K562 (cell line): ENCODE data around the gene TYW1B. TPM values are rescaled to one million over a fixed set of nuclear protein-coding genes. Genes with fewer than 3 reads are reported as not detected.
A peak's percentile ranks its signal among the peaks of the same experiment; 100 is the strongest.
"Not testable (repeated sequence)": the region's sequence is repeated elsewhere in the genome, so short reads cannot be mapped to it uniquely, and the experiment has no call there.

Source experiments
- ATAC-seq: fragments of 200-7000 bp; cut with Tn5 transposase; 3 replicates; pipeline ENCODE4 v1.9.1; 2020; ENCODE audit warnings: moderate library complexity
- BruUV-seq: library from RNA; stranded (reverse); fragments of 400-500 nt; replicated peaks from 2 replicates; lab custom pipeline; 2021; lab: Mats Ljungman, UMichigan
- CTCF ChIA-PET: fragments of 300-600 bp; formaldehyde crosslinking; extraction: SDS; loops from one replicate; lab custom pipeline; 2021; ENCODE audit warnings: low intra/inter-chr PET ratio; lab: Yijun Ruan, JAX
- POLR2A ChIA-PET: fragments of 300-600, 350-650 bp; sonication (Branson Sonifier 250); formaldehyde crosslinking; extraction: SDS; loops from one replicate; lab custom pipeline; 2021; ENCODE audit warnings: antibody characterized with exemption, inconsistent platforms; lab: Yijun Ruan, JAX
- DNase-seq, 4 experiments: peaks; one replicate each; pipeline versions ENCODE4 v3.0.0 to v3.0.0-alpha.2; 2011 to 2018; ENCODE audit warnings: low spot score in 3 of 4, mixed read lengths in 3 of 4; ENCODE audit errors: extremely low read depth in 1 of 4
- FAIRE-seq: peaks from 2 replicates; lab custom pipeline; 2011; peaks lifted over from hg19 to GRCh38; lab: Jason Lieb, UNC
- H2AFZ ChIP-seq: 2 replicates; pipeline ENCODE4 v1.6.0; 2011; ENCODE audit warnings: low read depth, low read length, control low read depth, inconsistent platforms
- H3K27ac ChIP-seq: fragments of 200-600 bp; 3 replicates; pipeline ENCODE4 v1.8.0; 2011; ENCODE audit warnings: low read depth, mild to moderate bottlenecking, control low read depth, inconsistent platforms, low read length, moderate library complexity, mixed read lengths; ENCODE audit errors: extremely low read depth
- H3K27me3 ChIP-seq, 2 experiments: fragments of 300-600 bp in 1 of 2; 2 replicates in 1 of 2; 3 replicates in 1 of 2; pipeline versions ENCODE4 v1.6.0 to v1.8.0; 2011; ENCODE audit warnings: inconsistent platforms in 2 of 2, low read length in 2 of 2, mild to moderate bottlenecking in 1 of 2, mixed read lengths in 1 of 2, moderate library complexity in 1 of 2; ENCODE audit not compliant: control insufficient read depth in 2 of 2, insufficient read depth in 2 of 2
- H3K36me3 ChIP-seq: fragments of 300-600 bp; 3 replicates; pipeline ENCODE4 v1.8.0; 2011; ENCODE audit warnings: mild to moderate bottlenecking, low read length, inconsistent platforms; ENCODE audit not compliant: control insufficient read depth, insufficient read depth
- H3K4me1 ChIP-seq, 2 experiments: fragments of 200-600 bp in 1 of 2; replicated peaks in 1 of 2; 2 replicates in 1 of 2; 3 replicates in 1 of 2; pipeline versions ENCODE4 v1.5.1 to v1.8.0; 2011; ENCODE audit warnings: inconsistent platforms in 2 of 2, low read length in 2 of 2, mild to moderate bottlenecking in 1 of 2, mixed read lengths in 1 of 2, moderate library complexity in 1 of 2; ENCODE audit not compliant: control insufficient read depth in 2 of 2, insufficient read depth in 2 of 2
- H3K4me2 ChIP-seq: 2 replicates; pipeline ENCODE4 v1.6.1; 2011; ENCODE audit warnings: low read length, control low read depth, inconsistent platforms, mixed read lengths; ENCODE audit not compliant: insufficient read depth
- H3K4me3 ChIP-seq: fragments of 200-600 bp; sonication (generic), shearing (Covaris generic); 2 replicates; pipeline ENCODE4 v1.5.1; 2016; ENCODE audit warnings: control low read depth, inconsistent platforms
- H3K79me2 ChIP-seq: fragments of 200-600 bp; 3 replicates; pipeline ENCODE4 v1.8.0; 2011; ENCODE audit warnings: low read length, inconsistent platforms; ENCODE audit not compliant: control insufficient read depth, insufficient read depth
- H3K9ac ChIP-seq, 2 experiments: 2 replicates each; pipeline versions ENCODE4 v1.6.0 to v1.6.1; 2011; ENCODE audit warnings: low read depth in 2 of 2, low read length in 2 of 2, control low read depth in 1 of 2, inconsistent platforms in 1 of 2, mild to moderate bottlenecking in 1 of 2, mixed read lengths in 1 of 2; ENCODE audit not compliant: insufficient read depth in 1 of 2
- H3K9me1 ChIP-seq: one replicate; pipeline ENCODE4 v1.6.0; 2011; ENCODE audit warnings: inconsistent platforms, mild to moderate bottlenecking, low read length, moderate library complexity; ENCODE audit not compliant: control insufficient read depth, insufficient read depth
- H3K9me3 ChIP-seq: replicated peaks from 2 replicates; pipeline ENCODE4 v1.5.1; 2011; ENCODE audit warnings: low read depth, low read length, inconsistent platforms; ENCODE audit not compliant: control insufficient read depth, insufficient read depth
- H4K20me1 ChIP-seq: replicated peaks from 2 replicates; pipeline ENCODE4 v1.6.1; 2011; ENCODE audit warnings: low read length, inconsistent platforms, mixed read lengths; ENCODE audit not compliant: control insufficient read depth, insufficient read depth
- FOXA3 ChIP-seq, 2 experiments: fragments of 450-650 bp in 1 of 2; sonication (generic) in 1 of 2; formaldehyde crosslinking; IDR thresholded peaks in 1 of 2; conservative IDR thresholded peaks in 1 of 2; 2 replicates each; pipeline versions ENCODE4 v1.4.0 to v1.8.0; 2020 to 2022; ENCODE audit warnings: mild to moderate bottlenecking in 2 of 2, missing genetic modification reagents in 1 of 2
- TEAD1 ChIP-seq, 2 experiments: fragments of 450-650 bp in 1 of 2; sonication (generic) in 1 of 2; formaldehyde crosslinking; IDR thresholded peaks; 2 replicates each; pipeline versions ENCODE4 v1.4.0 to v1.8.0; 2020 to 2022; ENCODE audit warnings: mild to moderate bottlenecking in 2 of 2, missing genetic modification reagents in 1 of 2
- WGBS: fragments of 100-300 bp; shearing (Covaris generic); methylation state at CpG from one replicate; pipeline ENCODE4 v1.1.6; 2016; ENCODE audit warnings: low coverage, mixed read lengths; ENCODE audit not compliant: insufficient coverage; ENCODE audit errors: missing lambda C conversion rate; 5-methylcytosine and 5-hydroxymethylcytosine counted together
- in situ Hi-C: fragments of 300-500 bp; cut with MboI; formaldehyde crosslinking; loops from 4 replicates; pipeline ENCODE4 v1.15.0; 2018; ENCODE audit warnings: inconsistent platforms, mixed read lengths
- intact Hi-C: fragments of 100-400 bp; cut with micrococcal nuclease; formaldehyde crosslinking; loops from 2 replicates; pipeline ENCODE4 v1.14.2; 2022
- polyA plus RNA-seq, 8 experiments: library from polyadenylated mRNA; depleted of rRNA in 4 of 8; stranded (reverse) in 5 of 8; unstranded in 3 of 8; fragments of >200 nt; fragmentation: Nextera tagmentation in 2 of 8; fragmentation: Illumina TruSeq in 1 of 8; extraction: Ambion mirVana in 2 of 8; extraction: Trizol in 1 of 8; gene quantifications; 2 replicates each; pipeline versions ENCODE4 v1.2.1 to v1.2.3, GENCODE V29; 2011 to 2014; ENCODE audit warnings: inconsistent platforms in 1 of 8, missing spikeins in 1 of 8
- total RNA-seq, 7 experiments: library from RNA; depleted of rRNA in 6 of 7; stranded (reverse); fragments of >200 nt in 6 of 7; fragmentation: Illumina TruSeq in 2 of 7; extraction: Trizol in 2 of 7; gene quantifications; 2 replicates each; pipeline versions ENCODE4 v1.2.1 to v1.2.3, GENCODE V29; 2011 to 2021; ENCODE audit warnings: low replicate concordance in 1 of 7

TYW1B gene
- total and polyA plus RNA-seq, 9 of the 15 experiments (the other 6 are each of a cell fraction or from before 2014, with no cell fraction given) = 5.8 to 14.7 (median 9.8) TPM

GRCh38 chr7:72690177-72690576, 137.8 kb downstream of the TYW1B start:
- CTCF ChIA-PET, DNase-seq, FAIRE-seq: not testable (repeated sequence)

GRCh38 chr7:72689344-72689743, 138.7 kb downstream of the TYW1B start:
- H3K36me3 ChIP-seq, H3K4me3 ChIP-seq, H3K27me3 ChIP-seq, H3K27ac ChIP-seq, H4K20me1 ChIP-seq, BruUV-seq, in situ Hi-C loops, H3K9me1 ChIP-seq, H2AFZ ChIP-seq, CTCF ChIA-PET, H3K9me3 ChIP-seq, H3K9ac ChIP-seq, H3K4me2 ChIP-seq, DNase-seq, H3K79me2 ChIP-seq, intact Hi-C loops, H3K4me1 ChIP-seq, POLR2A ChIA-PET, ATAC-seq: not testable (repeated sequence)
- FAIRE-seq = peak; percentile 52
- WGBS = 43% methylated on average over 1 of the region's 1 CpG

More at GRCh38 chr7:72690177-72690576, 137.8 kb downstream of the TYW1B start:
- H3K27me3 ChIP-seq, BruUV-seq, H2AFZ ChIP-seq, H3K4me2 ChIP-seq, H3K27ac ChIP-seq, H4K20me1 ChIP-seq, H3K9ac ChIP-seq, H3K79me2 ChIP-seq, ATAC-seq, POLR2A ChIA-PET, H3K36me3 ChIP-seq, H3K9me3 ChIP-seq, H3K4me3 ChIP-seq, H3K9me1 ChIP-seq, intact Hi-C loops, H3K4me1 ChIP-seq, in situ Hi-C loops: not testable (repeated sequence)
- TF ChIP-seq FOXA3 (CRISPR knock-in tag; conservative IDR thresholded peaks at IDR 0.05 in 1 of 2, IDR thresholded peaks at IDR 0.05 in 1 of 2) (peak in 1 of 2 experiments; percentile 61; a peak in 2 of 4 replicates), TEAD1 (CRISPR knock-in tag; IDR thresholded peaks at IDR 0.05) (0 out of 4 replicates have a peak, but pooled peaks of 1 of the 2 experiments have one; percentile 21)
- 9% methylated on average over 2 of the region's 2 CpGs for WGBS

DNA sequence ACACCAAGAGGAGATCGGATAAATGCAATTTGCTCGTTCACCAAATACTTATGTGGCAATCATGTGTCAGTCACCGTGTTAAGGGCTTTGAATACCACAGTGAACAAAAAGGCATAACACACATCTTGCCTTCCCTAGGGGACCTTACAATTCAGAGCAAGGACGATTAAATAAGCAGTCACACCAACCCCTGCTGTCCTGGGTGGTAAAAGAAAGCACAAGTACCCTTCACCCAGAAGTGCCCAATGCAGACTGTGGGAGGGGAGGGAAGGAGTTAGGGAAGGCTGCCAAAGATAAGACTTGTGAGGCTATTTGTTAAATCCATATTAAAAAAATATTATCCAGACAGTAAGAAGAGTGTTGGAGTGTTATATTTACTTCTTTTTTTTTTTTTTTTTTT, 146.8 kb downstream of the TYW1B start:
- peaks cover 0 to 18% of the 10 kb centered on the region in 2 experiments; a peak in 3 of 5 replicates for H3K4me1 ChIP-seq
- CTCF ChIA-PET = not testable (repeated sequence)

More for the DNA sequence above, 146.8 kb downstream of the TYW1B start:
- POLR2A ChIA-PET, H3K36me3 ChIP-seq, FAIRE-seq, H3K4me2 ChIP-seq, H3K9me1 ChIP-seq, H3K9ac ChIP-seq, intact Hi-C loops, H4K20me1 ChIP-seq, in situ Hi-C loops, H2AFZ ChIP-seq, BruUV-seq, ATAC-seq, H3K4me3 ChIP-seq, H3K9me3 ChIP-seq, H3K79me2 ChIP-seq, DNase-seq, H3K27me3 ChIP-seq, H3K27ac ChIP-seq: not testable (repeated sequence)
- 85% methylated on average over 4 of the region's 4 CpGs for WGBS
